ENCODE measurements around the gene ZZZ3.
"Not testable (repeated sequence)": the region's sequence is repeated elsewhere in the genome, so short reads cannot be mapped to it uniquely, and the experiment has no call there.

Gene ZZZ3

DNA sequence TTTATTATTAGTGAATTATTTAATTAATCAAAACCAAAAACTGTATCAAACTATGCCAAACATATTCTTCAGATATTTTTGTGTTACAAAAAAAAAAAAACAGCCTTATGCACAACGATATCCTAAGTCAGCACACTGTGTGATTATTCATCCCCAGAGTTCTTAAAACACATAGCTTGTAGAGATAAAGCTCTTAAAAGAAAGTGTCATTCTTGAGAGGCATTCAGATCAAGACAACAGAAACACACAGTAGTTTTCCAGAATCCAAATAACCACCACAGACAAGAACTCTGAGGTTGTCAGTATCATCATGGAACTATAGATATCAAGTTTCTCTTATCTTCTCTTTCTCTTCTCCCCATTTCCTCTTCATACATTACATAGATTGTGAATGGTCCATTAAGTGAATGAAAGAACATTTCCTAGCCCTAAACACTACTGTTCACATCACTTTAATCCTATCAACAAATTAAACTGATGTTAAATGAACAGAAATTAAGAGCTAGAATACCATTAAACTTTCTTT lies 13.5 kb downstream of the ZZZ3 start:
- DNase-seq: no peak

DNA sequence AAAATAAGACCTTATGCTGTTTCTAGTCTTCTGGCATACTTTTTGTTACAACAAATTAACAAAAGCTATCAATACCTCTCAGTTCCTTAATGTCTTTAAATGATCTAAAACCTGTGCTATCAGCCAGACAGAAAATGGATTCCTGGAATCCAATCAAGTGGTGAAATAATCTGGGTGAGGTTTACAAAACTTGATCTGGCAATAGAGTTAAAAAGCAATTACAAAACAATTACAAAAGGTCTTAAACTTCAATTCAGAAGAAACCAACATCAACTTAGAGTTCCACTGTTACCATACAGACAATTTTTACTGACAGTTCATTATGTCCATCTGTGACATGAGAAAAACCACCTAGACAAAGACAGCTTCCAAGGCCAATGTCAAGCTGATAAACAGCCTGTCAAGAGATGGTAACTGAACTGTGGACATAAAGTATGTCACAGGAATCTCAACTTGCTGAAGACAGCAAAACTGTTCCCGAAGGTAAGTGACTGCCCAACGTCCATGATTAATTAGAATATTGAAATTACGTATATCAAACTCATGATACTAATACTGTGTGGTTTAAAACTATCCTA lies 17.4 kb downstream of the ZZZ3 start:
- DNase-seq: no peak

DNA sequence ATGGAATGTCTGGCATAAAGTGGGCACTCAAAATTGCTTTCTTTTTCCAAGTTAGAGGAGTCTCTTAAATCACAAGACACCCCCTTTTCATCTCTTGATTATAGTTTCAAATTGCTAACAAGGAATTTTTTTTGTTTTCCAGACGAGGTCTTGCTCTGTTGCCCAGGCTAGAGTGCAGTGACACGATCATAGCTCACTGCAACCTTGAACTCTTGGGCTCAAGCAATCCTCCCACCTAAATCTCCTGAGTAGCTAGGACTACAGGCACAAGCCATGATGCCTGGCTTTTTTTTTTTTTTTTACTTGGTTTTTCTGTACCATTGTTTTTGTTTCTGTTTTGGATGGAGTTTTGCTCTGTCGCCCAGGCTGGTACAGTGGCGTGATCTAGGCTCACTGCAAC lies 20.8 kb downstream of the ZZZ3 start:
- no peak for DNase-seq

DNA sequence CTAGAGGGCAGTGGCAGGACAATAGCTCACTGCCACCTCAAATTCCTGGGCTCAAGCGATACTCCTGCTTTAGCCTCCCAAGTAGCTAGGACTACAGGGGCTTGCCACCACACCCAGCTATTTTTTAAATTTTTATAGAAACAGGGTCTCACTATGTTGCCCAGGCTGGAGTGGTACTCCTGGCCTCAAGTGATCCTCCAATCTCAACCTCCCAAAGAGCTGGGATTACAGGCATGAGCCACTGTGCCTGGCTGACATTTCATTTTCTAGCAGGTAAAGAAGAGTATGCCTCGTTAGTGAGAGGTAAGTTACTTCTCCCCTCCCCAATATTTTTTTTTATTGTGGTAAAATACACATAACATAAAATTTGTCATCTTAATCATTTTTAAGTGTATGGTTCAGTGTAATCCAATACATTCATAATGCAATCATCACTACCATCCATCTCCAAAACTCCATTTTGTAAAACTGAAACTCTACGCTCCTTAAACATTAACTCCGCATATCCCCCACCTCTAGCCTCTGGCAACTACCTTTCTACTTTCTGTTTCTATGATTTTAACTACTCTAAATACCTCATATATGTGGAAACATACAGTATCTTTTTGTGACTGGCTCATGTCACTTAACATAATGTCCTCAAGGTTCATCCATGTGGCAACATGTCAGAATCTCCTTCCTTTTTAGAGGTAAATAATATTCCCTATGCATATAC lies 22.4 kb downstream of the ZZZ3 start:
- no peak for DNase-seq

DNA sequence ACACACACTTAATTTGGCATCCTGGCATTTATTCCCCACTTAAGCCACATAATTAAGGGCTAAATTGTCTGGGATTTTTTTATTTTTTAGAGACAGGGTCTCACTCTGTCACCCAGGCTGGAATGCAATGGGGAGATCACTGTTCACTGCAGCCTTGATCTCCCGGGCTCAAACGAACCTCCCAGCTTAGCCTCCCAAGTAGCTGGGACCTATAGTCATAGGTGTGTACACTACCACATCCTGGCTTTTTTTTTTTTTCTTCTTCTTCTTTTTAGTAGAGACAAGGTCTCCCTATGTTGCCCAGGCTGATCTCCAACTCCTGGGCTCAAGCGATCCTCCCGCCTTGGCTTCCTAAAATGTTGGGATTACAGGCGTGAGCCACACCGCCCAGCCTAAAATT lies 24.2 kb downstream of the ZZZ3 start:
- DNase-seq: no peak

DNA sequence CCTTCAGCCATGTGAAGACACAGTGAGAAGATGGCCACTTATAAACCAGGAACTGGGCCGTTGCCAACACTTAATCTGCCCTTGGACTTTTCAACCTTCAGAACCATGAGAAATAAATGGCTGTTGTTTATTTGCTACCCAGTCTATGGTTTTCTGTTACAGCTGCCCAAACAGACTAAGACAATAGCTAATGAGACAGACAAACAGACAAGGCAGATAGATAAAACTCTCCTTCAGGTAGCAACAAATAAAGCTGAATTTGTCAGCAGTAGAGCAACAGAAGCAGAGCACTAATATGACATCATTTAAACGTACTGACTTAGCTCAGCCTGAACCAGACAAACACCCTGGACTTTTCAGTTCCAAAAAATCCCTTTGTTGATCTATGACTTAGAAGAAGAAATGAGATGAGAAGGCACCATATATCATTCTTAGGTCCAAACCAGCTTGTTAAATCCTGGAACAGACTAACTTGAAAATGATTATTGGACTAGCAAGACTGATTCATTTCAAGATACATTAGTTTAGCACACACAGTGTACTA lies 27.0 kb downstream of the ZZZ3 start:
- no peak for DNase-seq

DNA sequence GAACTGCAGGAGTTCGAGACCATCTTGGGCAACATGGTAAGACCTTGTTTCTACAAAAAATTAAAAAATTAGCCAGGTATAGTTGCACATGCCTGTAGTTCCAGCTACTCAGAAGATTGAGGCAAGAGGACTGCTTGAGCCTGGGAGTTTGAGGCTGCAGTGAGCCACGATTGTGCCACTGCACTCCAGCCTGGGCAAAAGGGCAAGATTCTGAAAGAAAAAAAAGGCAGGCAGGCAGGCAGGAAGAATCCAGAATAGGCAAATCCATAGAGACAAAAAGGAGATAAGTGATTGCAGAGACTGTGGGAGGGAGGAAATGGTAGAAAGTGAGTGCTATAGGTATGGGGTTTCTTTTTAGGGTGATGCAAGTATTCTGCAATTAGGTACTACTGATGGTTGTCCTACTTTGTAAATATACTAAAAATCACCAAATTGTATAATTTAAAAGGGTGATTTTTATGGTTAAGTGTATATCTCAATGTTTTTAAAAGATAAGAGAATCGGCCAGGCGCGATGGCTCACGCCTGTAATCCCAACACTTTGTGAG lies 29.4 kb downstream of the ZZZ3 start:
- DNase-seq: no peak

DNA sequence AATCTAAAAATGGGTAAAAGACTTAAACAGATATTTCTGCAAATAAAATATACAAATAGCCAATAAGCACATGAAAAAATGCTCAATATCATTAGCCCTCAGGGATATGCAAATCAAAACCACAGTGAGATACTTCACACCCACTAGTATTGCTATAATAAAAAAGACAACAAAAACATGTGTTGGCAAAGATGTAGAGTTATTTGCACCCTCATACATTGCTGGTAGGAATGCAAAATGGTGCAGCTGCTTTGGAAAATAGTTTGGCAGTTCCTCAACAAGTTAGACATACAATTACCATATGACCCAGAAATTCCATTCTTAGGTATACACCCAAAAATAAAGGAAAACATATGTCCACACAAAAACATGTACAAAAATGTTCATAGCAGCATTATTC lies 30.2 kb downstream of the ZZZ3 start:
- DNase-seq: no peak

DNA sequence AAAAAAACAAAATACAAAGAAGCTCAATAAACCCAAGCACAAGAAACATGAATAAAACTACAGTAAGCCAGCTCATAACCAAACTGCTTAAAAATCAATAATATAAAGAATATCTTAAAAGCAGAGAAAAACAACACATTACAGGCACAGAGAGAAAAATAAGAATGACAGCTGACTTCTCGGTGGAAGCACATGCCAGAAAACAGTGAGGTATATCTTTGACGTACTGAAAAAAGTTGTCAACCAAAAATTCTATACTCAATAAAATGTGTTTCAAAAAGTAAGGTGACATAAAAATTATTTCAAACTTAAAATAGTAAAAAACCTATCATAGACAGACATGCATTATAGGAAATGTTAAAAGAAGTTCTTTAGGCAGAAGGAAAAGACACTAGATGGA lies 33.3 kb downstream of the ZZZ3 start:
- no peak for DNase-seq

DNA sequence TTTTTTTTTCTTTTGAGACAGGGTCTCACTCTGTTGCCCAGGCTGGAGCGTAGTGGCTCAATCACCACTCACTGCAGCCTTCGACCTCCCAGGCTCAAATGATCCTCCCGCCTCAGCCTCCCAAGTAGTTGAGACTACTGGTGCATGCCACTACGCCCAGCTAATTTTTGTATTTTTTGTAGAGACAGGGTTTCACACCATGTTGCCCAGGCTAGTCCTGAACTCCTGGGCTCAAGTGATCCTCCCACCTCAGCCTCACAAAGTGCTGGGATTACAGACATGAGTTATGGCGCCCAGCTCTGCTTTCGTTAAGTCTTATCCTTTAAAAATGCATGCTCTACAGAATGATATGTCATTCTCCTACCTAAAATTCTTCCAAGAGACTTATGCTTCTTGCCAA lies 36.2 kb downstream of the ZZZ3 start:
- not testable (repeated sequence) for DNase-seq

DNA sequence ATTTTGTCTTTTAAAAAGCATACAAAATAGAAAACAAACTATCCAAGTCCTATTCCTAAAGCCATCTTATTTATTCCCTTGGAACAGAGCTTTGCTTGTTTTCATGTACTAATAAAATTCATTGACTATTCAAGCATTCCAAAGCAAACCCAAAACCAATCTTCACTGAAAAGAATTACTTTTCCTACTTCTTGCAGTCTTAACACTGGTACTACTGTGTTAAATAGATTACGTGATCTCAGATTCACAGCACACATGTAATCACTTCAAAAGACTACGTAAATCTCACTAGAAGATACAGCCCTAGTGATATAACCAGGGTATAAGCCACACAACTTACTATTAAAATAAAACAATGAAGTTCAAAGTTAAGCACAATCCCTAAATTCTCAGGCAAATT lies 39.0 kb downstream of the ZZZ3 start:
- no peak for DNase-seq

DNA sequence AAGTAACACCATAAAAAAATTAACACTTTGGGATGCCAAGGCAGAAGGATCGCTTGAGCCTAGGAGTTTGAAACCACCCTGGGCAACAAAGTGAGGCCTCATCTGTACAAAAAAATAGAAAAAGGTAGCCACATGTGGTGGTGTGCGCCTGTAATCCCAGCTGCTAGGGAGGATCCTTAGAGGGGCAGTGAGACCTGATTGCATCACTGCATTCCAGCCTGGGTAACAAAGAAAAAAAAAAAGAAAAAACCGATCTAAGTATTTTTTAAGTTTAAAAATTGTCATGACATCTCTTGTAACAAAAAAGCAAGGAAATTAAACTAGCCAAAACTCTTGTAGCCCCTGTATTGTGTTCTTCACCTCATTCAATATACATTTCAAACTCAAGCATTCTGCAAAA lies 39.5 kb downstream of the ZZZ3 start:
- no peak for DNase-seq

DNA sequence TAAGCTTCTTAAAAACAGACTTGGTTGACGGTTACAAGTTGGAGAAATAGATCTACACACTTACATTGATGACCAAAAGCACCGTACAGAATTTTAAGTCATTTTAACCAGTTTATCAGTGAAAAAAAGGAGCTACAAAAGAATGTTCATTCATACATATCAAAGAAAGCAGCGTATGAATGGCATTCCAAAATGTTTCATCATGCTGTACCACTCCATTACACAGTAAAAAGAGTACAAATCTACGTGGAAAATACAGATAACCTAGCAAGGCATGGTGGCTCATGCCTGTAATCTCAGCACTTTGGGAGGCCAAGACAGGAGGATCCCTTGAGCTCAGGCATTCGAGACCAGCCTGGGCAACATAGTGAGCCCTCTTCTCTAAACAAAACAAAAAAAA lies 40.3 kb downstream of the ZZZ3 start:
- DNase-seq: no peak

DNA sequence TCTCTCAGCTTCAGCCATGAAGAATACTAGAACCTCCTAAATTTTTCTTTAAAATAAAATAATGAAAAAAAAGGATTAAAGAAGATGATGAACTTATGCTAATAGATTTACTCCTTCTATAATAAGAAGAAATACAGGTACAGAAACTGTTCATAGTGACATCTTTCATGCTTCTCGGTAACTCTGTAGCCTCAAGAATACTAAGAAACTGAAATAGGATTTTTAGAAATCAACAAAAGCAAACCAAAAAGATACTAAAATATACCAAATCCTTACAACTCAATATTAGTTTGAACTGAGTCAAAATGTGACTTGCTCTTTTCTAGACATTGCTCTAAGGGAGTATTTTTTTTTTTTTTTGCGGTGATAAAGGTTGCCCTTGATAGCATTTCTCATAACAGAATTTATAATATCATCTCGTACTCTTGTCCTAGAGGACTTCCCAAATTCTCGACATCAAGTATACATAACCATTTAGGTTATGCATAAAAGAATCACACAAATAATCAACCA lies 42.8 kb downstream of the ZZZ3 start:
- DNase-seq: no peak

DNA sequence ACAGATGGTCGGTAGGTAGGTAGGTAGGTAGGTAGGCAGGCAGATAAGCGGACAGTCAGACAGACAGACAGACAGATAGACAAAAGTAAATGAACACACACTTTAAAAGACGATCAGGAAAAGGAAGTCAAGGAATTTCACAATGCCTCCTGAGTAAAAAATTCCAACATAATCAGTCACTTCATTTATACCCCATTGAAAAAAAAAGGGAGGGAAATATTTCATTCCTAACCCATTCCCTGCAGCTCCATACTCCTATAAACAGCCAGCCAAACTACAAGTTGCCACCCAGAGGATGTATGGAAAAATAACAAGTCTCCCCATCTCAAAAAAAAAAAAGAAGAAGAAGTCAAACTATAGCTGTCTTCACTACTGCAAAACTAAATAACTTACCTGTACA lies 43.4 kb downstream of the ZZZ3 start:
- no peak for DNase-seq

DNA sequence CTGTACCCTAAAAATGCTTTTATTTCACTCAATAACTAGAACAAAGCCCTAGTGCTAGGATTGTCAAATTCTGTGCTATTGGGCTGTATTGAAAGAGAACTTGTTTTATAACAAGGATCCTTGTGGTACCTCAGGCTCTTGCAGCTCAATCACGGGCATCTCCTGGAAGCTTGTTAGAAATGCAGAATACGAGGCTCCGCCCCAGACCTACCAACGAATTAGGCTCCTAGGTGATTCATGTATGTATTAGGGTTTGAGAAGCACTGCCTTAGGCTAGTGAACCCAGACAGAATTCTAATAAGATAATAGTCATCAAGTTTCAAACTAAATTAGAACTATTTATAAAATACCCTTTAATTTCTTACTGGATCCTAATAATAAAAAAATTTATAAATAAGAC lies 45.6 kb downstream of the ZZZ3 start:
- DNase-seq: no peak

Data from activated effector memory CD4-positive, alpha-beta T cell treated with Interleukin-2 at 50 U/mL for 16 hours (primary cell).